Putamen (tissue), 1 donor: ENCODE results near the gene SMC4.
"Not testable (repeated sequence)": the region's sequence is repeated elsewhere in the genome, so short reads cannot be mapped to it uniquely, and the experiment has no call there.

Experiments used
- DNase-seq: peaks from one replicate; pipeline ENCODE4 v3.0.0-alpha.2; 2016; ENCODE audit warnings: low spot score

SMC4 gene

GRCh38 chr3:160399125-160400029 lies at the start of gene SMC4, which contains the start of gene IFT80:
Gene SMC4, plus strand, starts transcription at chr3:160399650. Its CDS starts 1,177 bp downstream, at chr3:160400827.
Gene IFT80, minus strand, starts transcription at chr3:160399225. Its CDS starts 14,625 bp downstream, at chr3:160384600.
- DNase-seq: peak; percentile 93

- DNase-seq: no peak
Observed at GRCh38 chr3:160355826-160356225, 43.6 kb upstream of the SMC4 start.

DNA sequence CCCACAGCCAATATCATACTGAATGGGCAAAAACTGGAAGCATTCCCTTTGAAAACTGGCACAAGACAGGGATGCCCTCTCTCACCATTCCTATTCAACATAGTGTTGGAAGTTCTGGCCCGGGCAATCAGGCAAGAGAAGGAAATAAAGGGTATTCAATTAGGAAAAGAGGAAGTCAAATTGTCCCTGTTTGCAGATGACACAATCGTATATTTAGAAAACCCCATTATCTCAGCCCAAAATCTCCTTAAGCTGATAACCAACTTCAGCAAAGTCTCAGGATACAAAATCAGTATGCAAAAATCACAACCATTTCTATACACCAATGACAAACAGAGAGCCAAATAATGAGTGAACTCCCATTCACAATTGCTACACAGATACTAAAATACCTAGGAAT lies 36.6 kb upstream of the SMC4 start:
- DNase-seq: not testable (repeated sequence)

DNA sequence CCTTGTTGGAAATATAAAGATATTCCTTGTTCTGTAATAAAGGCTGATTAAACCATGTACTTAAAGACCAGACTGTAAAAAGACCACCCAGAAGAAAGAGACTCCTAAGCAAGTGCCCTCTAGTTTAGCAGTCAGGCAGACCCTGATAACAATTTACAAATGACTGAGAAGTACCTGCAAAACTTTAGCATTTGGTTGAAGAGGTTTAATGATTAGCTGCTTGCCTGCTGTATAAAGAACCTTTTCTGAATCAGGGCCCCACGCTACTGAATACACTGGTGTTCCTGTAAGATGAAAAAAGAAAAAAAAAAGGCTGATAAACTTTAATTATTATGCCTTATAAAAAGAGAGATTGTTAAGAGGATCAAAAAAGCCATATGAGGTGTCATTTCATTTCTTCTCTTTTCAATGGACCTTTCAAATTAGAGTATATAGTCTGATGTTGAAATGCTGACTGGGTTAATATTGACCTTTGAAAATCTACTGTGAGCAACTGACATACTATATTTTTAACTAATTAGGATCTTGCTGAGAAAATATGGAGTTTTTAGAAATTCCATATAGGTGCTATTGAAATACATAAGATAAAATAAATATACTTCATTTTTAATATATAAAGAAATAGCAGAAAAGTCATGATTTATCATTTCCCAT lies 33.5 kb upstream of the SMC4 start:
- DNase-seq: no peak

GRCh38 chr3:160368804-160369203 lies 30.6 kb upstream of the SMC4 start:
- no peak for DNase-seq

GRCh38 chr3:160369784-160370183 lies 29.7 kb upstream of the SMC4 start:
- DNase-seq: no peak

GRCh38 chr3:160370987-160371857 lies 28.2 kb upstream of the SMC4 start:
- DNase-seq: no peak

GRCh38 chr3:160372780-160373179 lies 26.7 kb upstream of the SMC4 start:
- no peak for DNase-seq

DNA sequence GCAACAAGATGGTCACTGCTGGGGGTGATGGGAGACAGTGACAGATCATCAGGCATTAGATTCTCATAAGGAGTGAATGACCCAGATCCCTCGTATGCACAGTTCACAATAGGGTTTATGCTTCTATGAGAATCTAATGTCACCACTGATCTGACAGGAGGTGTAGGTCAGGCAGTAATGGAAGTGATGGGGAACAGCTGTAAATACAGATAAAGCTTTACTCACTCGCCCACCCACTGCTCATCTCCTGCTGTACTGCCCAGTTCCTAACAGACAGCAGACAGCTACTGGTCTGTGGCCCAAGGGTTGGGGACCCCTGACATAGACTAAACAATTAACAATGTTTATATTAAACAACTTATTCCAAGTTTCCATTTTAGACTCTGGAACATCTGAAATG lies 25.8 kb upstream of the SMC4 start:
- no peak for DNase-seq

DNA sequence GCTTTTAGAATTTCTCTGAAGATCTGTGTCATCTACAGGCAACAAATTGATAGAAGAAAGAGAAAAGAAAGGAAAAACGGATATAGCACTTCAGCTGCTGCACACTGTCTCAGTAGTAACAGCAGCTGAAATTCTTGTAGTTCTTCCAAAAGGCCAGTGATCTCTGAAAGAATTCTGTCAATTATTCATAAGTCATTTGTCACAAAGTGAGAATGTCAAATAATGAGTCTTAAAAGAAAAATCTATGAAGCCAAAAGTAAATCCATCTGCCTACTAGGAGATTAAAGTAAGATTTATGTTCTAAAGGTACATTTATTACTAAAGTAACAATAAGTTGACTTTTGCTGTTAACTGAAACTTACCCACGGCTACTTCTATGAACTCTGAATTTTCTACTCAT lies 25.0 kb upstream of the SMC4 start:
- DNase-seq: no peak

- DNase-seq: no peak
Observed at GRCh38 chr3:160374925-160375324, 24.5 kb upstream of the SMC4 start.

DNA sequence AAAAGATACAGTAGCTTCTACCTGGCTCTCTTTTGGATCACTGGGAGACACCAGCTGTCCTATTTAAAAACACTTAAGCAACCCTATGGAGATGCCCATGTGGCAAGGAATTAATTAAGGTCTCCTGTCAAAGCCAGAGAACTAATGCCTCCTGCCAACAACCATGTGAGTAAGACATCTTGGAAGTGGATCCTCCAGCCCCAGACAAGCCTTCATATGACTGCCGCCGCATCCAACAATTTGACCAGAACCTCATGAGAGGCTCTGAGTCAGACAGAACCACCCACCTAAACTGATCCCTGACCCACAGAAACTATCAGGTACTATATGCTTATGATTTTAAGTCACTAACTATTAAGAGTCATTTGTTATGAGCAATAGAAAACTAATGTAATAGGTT lies 22.8 kb upstream of the SMC4 start:
- no peak for DNase-seq

DNA sequence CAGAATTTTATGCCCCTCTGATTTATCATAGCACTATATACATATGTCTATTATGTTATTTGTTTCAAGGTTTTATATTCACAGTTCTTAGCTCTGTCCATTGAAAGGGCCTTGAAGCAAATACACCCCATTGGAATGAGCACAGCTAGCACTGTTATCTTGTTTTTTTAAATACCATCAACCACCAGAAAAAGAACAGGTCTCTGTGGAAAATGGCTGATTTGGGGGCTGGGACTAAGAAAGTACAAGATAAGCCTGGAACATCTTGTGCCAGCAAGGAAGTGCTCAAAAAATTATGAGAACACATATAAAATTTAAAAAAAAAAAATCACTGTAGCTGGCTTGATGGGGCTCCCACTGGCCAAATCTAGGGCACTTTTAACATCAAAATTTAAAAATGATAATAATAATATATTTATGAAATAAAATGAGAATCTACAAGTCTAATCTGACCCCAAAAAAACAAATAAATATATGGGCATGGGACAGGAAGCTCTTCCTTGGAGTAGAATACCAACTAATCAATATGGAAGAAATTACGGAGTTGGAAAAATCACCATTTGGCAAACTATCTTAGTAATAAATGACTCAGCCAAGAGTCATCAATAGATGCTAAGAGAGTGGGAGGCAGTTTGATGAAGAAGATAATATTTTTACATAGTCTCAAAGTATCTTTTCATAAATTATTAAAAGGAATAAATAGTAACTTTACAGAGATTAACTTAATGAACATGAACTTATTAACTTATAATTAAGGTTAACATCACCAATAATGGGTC lies 20.9 kb upstream of the SMC4 start:
- no peak for DNase-seq

DNA sequence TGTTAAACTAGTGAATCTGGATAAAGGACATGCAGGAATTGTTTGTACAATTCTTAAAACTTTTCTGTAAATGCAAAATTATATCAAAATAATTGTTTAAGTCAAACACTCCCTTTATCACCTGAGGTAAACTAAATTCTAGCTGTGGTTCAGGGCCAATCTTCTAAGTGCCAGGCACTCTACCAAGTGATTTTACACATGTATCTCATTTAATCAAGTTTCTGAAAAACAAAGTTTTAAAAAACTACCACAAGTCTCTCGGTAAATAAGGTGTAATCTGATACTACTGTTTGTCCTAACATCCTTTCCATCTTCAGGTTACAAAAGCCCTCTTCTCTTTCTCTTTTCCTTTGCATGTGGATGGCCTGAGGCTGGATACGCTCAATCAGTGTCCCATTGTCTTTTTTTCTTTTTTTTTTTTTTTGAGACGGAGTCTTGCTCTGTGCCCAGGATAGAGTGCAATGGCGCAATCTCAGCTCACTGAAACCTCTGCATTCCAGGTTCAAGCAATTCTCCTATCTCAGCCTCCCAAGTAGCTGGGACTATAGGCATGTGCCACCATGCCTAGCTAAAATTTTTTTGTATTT lies 19.7 kb upstream of the SMC4 start:
- no peak for DNase-seq

DNA sequence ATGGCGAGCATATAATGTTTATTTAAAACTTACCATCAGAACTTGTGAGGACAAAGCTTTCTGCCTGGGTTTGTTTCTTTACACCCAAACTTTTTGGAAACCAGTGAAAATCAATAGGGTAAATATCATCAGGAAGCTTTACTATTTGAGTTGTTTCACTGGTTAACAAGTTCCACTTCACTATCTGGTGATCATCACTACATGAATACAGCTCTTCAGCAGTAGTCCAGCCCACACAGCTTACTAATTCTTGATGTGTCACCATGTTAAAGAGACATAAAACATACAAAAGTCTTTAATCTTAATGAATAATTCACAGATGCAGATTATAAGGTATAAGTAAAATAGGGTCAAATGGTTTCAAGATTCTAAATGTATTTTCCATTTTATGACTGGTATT lies 18.0 kb upstream of the SMC4 start:
- no peak for DNase-seq

DNA sequence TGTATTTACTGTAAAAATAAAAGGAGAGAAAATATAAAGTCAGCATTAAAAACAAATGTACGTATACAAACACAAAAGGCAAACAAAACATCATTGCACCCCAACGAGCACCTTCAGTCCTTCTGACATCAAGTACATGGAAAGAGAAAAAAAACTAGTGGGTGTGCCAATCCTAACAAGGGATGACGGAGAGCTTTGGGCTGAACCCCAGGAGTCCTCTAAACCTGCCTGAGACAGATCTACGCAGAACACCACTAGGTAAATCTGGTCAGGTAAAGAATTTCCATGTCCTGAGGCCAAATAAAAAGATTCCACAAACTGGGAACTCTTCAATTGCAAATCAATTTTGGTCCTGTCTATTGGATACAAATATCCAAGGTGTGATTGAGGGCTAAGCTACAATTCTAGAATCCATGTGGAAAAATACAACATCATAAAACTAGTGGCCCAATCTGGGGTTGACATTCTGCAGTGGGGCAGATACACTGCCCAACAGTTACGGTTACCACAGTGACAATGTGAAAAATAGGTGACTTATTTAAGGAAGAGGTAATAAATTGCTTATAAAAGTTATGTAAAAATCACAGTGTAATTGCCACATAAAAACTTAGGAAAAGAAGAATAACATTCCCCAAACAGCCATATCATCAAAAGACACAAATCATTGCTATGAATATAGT lies 14.7 kb upstream of the SMC4 start:
- DNase-seq: no peak

- no peak for DNase-seq
Observed at GRCh38 chr3:160390565-160391138, 8.8 kb upstream of the SMC4 start.

DNA sequence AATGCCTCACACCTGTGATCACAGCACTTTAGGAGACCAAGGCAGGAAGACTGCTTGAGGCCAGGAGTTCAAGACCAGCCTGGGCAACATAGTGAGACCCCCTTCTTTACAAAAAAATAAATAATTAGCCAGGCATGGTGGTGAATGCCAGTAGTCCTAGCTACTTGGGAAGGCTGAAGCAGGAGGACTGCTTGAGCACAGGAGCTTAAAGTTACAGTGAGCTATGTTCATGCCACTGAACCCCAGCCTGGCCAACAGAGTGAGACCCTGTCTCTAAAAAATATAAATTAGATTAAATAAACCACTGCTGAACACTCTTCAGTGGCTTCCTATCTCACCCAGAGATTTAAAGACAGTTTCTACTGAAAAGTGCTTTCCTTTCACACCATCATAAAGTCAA lies 6.7 kb upstream of the SMC4 start:
- DNase-seq: no peak

DNA sequence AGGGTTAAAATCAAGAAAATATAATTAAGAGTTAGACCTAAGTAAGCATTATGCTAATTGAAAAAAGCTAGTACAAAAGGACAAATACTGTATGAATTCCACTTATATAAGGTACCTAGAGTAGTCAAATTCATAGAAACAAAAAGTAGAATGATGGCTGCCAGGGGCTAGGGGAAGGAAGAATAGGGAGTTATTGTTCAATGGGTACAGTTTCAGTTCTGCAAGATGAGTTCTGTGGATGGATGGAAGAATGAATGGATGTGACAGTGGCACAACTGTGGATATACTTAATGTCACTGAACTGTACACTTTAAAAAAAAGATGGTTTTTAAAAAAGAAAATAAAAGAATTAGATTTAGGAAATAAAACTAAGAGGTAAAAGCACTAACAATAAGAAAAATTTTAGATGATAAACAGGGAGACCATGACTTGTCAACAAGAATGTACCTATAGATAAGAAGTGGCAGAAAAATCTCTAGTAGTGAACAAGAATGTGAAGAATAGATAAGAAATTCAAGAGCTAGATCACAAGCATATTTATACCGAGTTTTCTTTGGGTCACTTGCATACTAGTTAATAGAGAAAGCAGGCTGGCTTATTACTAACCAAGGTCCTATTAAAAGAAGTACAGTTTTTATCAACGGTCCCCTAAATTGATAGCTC lies 6.0 kb upstream of the SMC4 start:
- no peak for DNase-seq

DNA sequence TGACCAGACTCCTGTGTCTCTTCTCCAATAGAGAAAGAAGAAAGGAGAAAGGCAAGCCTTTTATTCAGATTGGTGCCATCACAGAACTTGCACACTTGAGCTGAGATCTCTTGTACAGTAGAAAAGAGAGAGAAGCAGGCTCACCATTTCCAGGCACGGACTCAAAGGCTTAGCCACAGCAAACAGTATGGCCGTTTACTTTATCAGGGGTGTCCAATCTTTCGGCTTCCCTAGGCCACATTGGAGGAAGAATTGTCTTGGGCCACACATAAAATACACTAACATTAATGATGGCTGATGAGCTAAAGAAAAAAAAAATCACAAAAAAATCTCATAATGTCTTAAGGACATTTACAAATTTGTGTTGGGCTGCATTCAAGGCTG lies 5.4 kb upstream of the SMC4 start:
- no peak for DNase-seq
